HEK293 (cell line): Measurements from ENCODE around the gene TNS4.

Experiments used
- CTCF ChIA-PET: fragments of 350-600 bp; formaldehyde crosslinking; extraction: SDS; loops from one replicate; lab custom pipeline; 2021; ENCODE audit warnings: antibody characterized with exemption; lab: Yijun Ruan, JAX
- POLR2A ChIA-PET: fragments of 300-600 bp; formaldehyde crosslinking; extraction: SDS; loops from one replicate; lab custom pipeline; 2020; ENCODE audit warnings: antibody characterized with exemption, inconsistent platforms; lab: Yijun Ruan, JAX
- H3K27ac ChIP-seq: fragments of 200-500 bp; sonication (Bioruptor generic); 2 replicates; pipeline ENCODE4 v1.5.1; 2014; ENCODE audit warnings: low read depth, low read length, control low read depth, inconsistent platforms; ENCODE audit errors: extremely low read depth
- H3K36me3 ChIP-seq, 2 experiments: fragments of 200-500 bp in 1 of 2; sonication (Bioruptor generic) in 1 of 2; 1 replicate in 1 of 2; 2 replicates in 1 of 2; pipeline ENCODE4 v1.5.1; 2014 to 2017; ENCODE audit warnings: inconsistent platforms in 2 of 2, low read length in 2 of 2; ENCODE audit not compliant: control insufficient read depth in 2 of 2, insufficient read depth in 1 of 2
- H3K4me1 ChIP-seq: fragments of 200-500 bp; sonication (Bioruptor generic); 2 replicates; pipeline ENCODE4 v1.5.1; 2014; ENCODE audit warnings: mild to moderate bottlenecking, low read length, inconsistent platforms; ENCODE audit not compliant: control insufficient read depth, insufficient read depth
- H3K4me3 ChIP-seq: 2 replicates; pipeline ENCODE4 v1.5.1; 2011; ENCODE audit warnings: low read depth, mild to moderate bottlenecking, control low read depth, low read length, moderate library complexity
- H3K9me3 ChIP-seq: fragments of 200-500 bp; sonication (Bioruptor generic); 2 replicates; pipeline ENCODE4 v1.5.1; 2014; ENCODE audit warnings: low read depth, low read length, inconsistent platforms; ENCODE audit not compliant: control insufficient read depth, insufficient read depth
- PATZ1 ChIP-seq: fragments of 450-650 bp; formaldehyde crosslinking; IDR thresholded peaks from 2 replicates; pipeline ENCODE4 v1.5.1; 2016; ENCODE audit warnings: missing biosample characterization, missing genetic modification characterization
- PRDM10 ChIP-seq: fragments of 450-650 bp; formaldehyde crosslinking; IDR thresholded peaks from 2 replicates; pipeline ENCODE4 v1.5.1; 2016; ENCODE audit warnings: missing biosample characterization, missing genetic modification characterization
- REST ChIP-seq: fragments of 450-650 bp; formaldehyde crosslinking; IDR thresholded peaks from 2 replicates; pipeline ENCODE4 v1.5.1; 2016; ENCODE audit warnings: missing biosample characterization, missing genetic modification characterization
- YY1 ChIP-seq: fragments of 450-650 bp; formaldehyde crosslinking; IDR thresholded peaks from 2 replicates; pipeline ENCODE4 v1.5.1; 2018; ENCODE audit warnings: missing biosample characterization, missing genetic modification characterization
- ZBTB49 ChIP-seq: fragments of 450-650 bp; formaldehyde crosslinking; IDR thresholded peaks from 2 replicates; pipeline ENCODE4 v1.5.1; 2016; ENCODE audit warnings: missing biosample characterization, missing genetic modification characterization, low read depth
- ZFHX2 ChIP-seq: fragments of 450-650 bp; formaldehyde crosslinking; conservative IDR thresholded peaks from 2 replicates; pipeline ENCODE4 v1.5.1; 2016; ENCODE audit warnings: missing biosample characterization, missing genetic modification characterization
- ZIC2 ChIP-seq: fragments of 450-650 bp; formaldehyde crosslinking; IDR thresholded peaks from 2 replicates; pipeline ENCODE4 v1.5.1; 2016; ENCODE audit warnings: missing biosample characterization, missing genetic modification characterization
- ZSCAN5A ChIP-seq: fragments of 450-650 bp; formaldehyde crosslinking; IDR thresholded peaks from 2 replicates; pipeline ENCODE4 v1.5.1; 2016; ENCODE audit warnings: missing biosample characterization, missing genetic modification characterization

TNS4 gene

GRCh38 chr17:40433551-40434415 lies 67.6 kb downstream of the TNS4 start (continued):
- TF ChIP-seq YY1 (no peak), ZIC2 (peak; percentile 22; the same call in 1 of the 2 replicates), ZSCAN5A (tag by site-specific recombination) (no peak), REST (tag by site-specific recombination) (no peak), ZBTB49 (tag by site-specific recombination) (no peak)

- no peaks in the 10 kb centered on the region for H3K36me3 ChIP-seq
- ChIA-PET POLR2A (interaction anchor here (1.5 kb wide), 1 partner anchor 16 kb away, joined by 8 read pairs; the partner anchor contains the start of gene TOP2A), CTCF (interaction anchor here (0.6 to 2.1 kb wide), 12 partner anchors 9 to 122 kb away, joined by 3 to 10 read pairs (median 4); partner anchors contain the start of genes IGFBP4 and TOP2A)
- no peak overlapping the region for H3K4me3 ChIP-seq
- H3K4me1 ChIP-seq: no peaks in the 10 kb centered on the region
- TF ChIP-seq PRDM10 (peak; percentile 79), ZFHX2 (tag by site-specific recombination) (peak; percentile 65), PATZ1 (tag by site-specific recombination) (no peak)
- H3K27ac ChIP-seq: no peak overlapping the region
- no peaks in the 10 kb centered on the region for H3K9me3 ChIP-seq
Measured at GRCh38 chr17:40432864-40433528, 68.4 kb downstream of the TNS4 start.
